NB4 (cell line): ENCODE data around the gene KYNU.
"Not testable (repeated sequence)": the region's sequence is repeated elsewhere in the genome, so short reads cannot be mapped to it uniquely, and the experiment has no call there.

Source experiments
- MYC ChIP-seq: IDR thresholded peaks from 2 replicates; pipeline ENCODE4 v1.6.1; 2011; ENCODE audit warnings: low read depth, low read length
- POLR2A ChIP-seq: IDR thresholded peaks from 2 replicates; pipeline ENCODE4 v1.6.1; 2011; ENCODE audit warnings: mild to moderate bottlenecking; ENCODE audit not compliant: insufficient read length; ENCODE audit errors: extremely low read depth
- TF ChIP-seq, protein P1 (sequence below): IDR thresholded peaks from one replicate; pipeline ENCODE4 v1.5.1; 2012; ENCODE audit warnings: low read depth, low read length

GRCh38 chr2:142903726-142904125 lies 26.3 kb downstream of the KYNU start:
- TF ChIP-seq MYC, POLR2A: not testable (repeated sequence)
- TF ChIP-seq, protein P1, sequence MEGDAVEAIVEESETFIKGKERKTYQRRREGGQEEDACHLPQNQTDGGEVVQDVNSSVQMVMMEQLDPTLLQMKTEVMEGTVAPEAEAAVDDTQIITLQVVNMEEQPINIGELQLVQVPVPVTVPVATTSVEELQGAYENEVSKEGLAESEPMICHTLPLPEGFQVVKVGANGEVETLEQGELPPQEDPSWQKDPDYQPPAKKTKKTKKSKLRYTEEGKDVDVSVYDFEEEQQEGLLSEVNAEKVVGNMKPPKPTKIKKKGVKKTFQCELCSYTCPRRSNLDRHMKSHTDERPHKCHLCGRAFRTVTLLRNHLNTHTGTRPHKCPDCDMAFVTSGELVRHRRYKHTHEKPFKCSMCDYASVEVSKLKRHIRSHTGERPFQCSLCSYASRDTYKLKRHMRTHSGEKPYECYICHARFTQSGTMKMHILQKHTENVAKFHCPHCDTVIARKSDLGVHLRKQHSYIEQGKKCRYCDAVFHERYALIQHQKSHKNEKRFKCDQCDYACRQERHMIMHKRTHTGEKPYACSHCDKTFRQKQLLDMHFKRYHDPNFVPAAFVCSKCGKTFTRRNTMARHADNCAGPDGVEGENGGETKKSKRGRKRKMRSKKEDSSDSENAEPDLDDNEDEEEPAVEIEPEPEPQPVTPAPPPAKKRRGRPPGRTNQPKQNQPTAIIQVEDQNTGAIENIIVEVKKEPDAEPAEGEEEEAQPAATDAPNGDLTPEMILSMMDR, result not testable (repeated sequence)
